ENCODE data around the gene KRTAP2-3. TPM values are rescaled to one million over a fixed set of nuclear protein-coding genes. Genes with fewer than 3 reads are reported as not detected.
"Not testable (repeated sequence)": the region's sequence is repeated elsewhere in the genome, so short reads cannot be mapped to it uniquely, and the experiment has no call there.

Gene KRTAP2-3
- total and polyA plus RNA-seq, 5 donors from 2014 or later, result not detected

GRCh38 chr17:41040783-41041571 lies 18.9 kb downstream of the KRTAP2-3 start, which contains the start of gene KRTAP1-1:
TSS of gene KRTAP1-1 (minus strand) at chr17:41041450. CDS start at chr17:41041397, 53 bp downstream.
- H3K9me3 ChIP-seq (ENCODE audit: control insufficient read depth in 2 of 2, low read length in 2 of 2); H3K4me3 Mint-ChIP-seq; H3K4me1 ChIP-seq (ENCODE audit: control insufficient read depth, insufficient read depth, low read length, poor library complexity, severe bottlenecking); DNase-seq; H3K36me3 ChIP-seq (ENCODE audit: control insufficient read depth, insufficient read depth, low read length); H3K4me1 Mint-ChIP-seq; H3K27ac Mint-ChIP-seq; ATAC-seq (ENCODE audit: low read depth in 2 of 2); H3K27ac ChIP-seq (ENCODE audit: insufficient read depth, low read length, poor library complexity, severe bottlenecking); H3K4me3 ChIP-seq (ENCODE audit: low read depth, low read length); H3K9me3 Mint-ChIP-seq; H3K36me3 Mint-ChIP-seq: not testable (repeated sequence)
- H3K27me3 ChIP-seq (ENCODE audit: control insufficient read depth, insufficient read depth, low read length), result peaks cover 12% of the 10 kb centered on the region
- peaks cover 41% of the 10 kb centered on the region for H3K27me3 Mint-ChIP-seq

- no peak for DNase-seq
- Histone ChIP-seq H3K27ac (ENCODE audit: insufficient read depth, low read length, poor library complexity, severe bottlenecking) (no peak overlapping the region), H3K36me3 (ENCODE audit: control insufficient read depth, insufficient read depth, low read length) (no peaks in the 10 kb centered on the region), H3K4me3 (ENCODE audit: low read depth, low read length) (no peak overlapping the region), H3K27me3 (ENCODE audit: control insufficient read depth, insufficient read depth, low read length) (peaks cover 7% of the 10 kb centered on the region), H3K4me1 (ENCODE audit: control insufficient read depth, insufficient read depth, low read length, poor library complexity, severe bottlenecking) (no peaks in the 10 kb centered on the region), H3K9me3 (ENCODE audit: control insufficient read depth in 2 of 2, low read length in 2 of 2) (peaks cover 0 to 2% of the 10 kb centered on the region in 2 experiments)
- Mint-ChIP-seq H3K36me3 (no peaks in the 10 kb centered on the region), H3K9me3 (peaks cover 0 to 1% (median 0%) of the 10 kb centered on the region in 7 donors), H3K4me3 (no peak overlapping the region), H3K27ac (no peak overlapping the region), H3K4me1 (no peaks in the 10 kb centered on the region), H3K27me3 (peaks cover 29% of the 10 kb centered on the region)
- no peak for ATAC-seq (ENCODE audit: low read depth in 2 of 2)
These were observed 22.0 kb downstream of the KRTAP2-3 start for GRCh38 chr17:41037853-41038350.

GRCh38 chr17:41034346-41034935 lies 25.5 kb downstream of the KRTAP2-3 start, which contains the start of gene KRTAP1-3:
TSS of gene KRTAP1-3 (minus strand) at chr17:41034874. CDS start at chr17:41034821, 53 bp downstream.
- not testable (repeated sequence) for H3K9me3 ChIP-seq (ENCODE audit: control insufficient read depth in 2 of 2, low read length in 2 of 2); H3K27ac Mint-ChIP-seq; H3K36me3 Mint-ChIP-seq; H3K4me3 Mint-ChIP-seq; H3K4me3 ChIP-seq (ENCODE audit: low read depth, low read length); H3K4me1 Mint-ChIP-seq; H3K27ac ChIP-seq (ENCODE audit: insufficient read depth, low read length, poor library complexity, severe bottlenecking); H3K9me3 Mint-ChIP-seq; H3K4me1 ChIP-seq (ENCODE audit: control insufficient read depth, insufficient read depth, low read length, poor library complexity, severe bottlenecking); ATAC-seq (ENCODE audit: low read depth in 2 of 2); H3K27me3 ChIP-seq (ENCODE audit: control insufficient read depth, insufficient read depth, low read length); H3K36me3 ChIP-seq (ENCODE audit: control insufficient read depth, insufficient read depth, low read length); DNase-seq
- H3K27me3 Mint-ChIP-seq, result peaks cover 29% of the 10 kb centered on the region

- no peak for ATAC-seq (ENCODE audit: low read depth in 2 of 2)
- H3K9me3 ChIP-seq (ENCODE audit: control insufficient read depth in 2 of 2, low read length in 2 of 2), result no peaks in the 10 kb centered on the region
These were observed 30.2 kb downstream of the KRTAP2-3 start, which contains the start of gene KRTAP1-4 for GRCh38 chr17:41029633-41030245. TSS of gene KRTAP1-4 (minus strand) at chr17:41030195. CDS start at chr17:41030078, 117 bp downstream.

GRCh38 chr17:41026715-41027471 lies 33.0 kb downstream of the KRTAP2-3 start, which contains the start of gene KRTAP1-5:
TSS of gene KRTAP1-5 (minus strand) at chr17:41027208. CDS start at chr17:41027155, 53 bp downstream.
- Histone ChIP-seq H3K4me3 (ENCODE audit: low read depth, low read length) (no peak within 1 kb of the TSS), H3K36me3 (ENCODE audit: control insufficient read depth, insufficient read depth, low read length) (no peaks in the 10 kb centered on the region), H3K27ac (ENCODE audit: insufficient read depth, low read length, poor library complexity, severe bottlenecking) (no peak within 1 kb of the TSS), H3K4me1 (ENCODE audit: control insufficient read depth, insufficient read depth, low read length, poor library complexity, severe bottlenecking) (no peaks in the 10 kb centered on the region), H3K9me3 (ENCODE audit: control insufficient read depth in 2 of 2, low read length in 2 of 2) (no peaks in the 10 kb centered on the region), H3K27me3 (ENCODE audit: control insufficient read depth, insufficient read depth, low read length) (peaks cover 2% of the 10 kb centered on the region)
- no peak within 1 kb of the TSS for H3K4me3 Mint-ChIP-seq
- no peaks in the 10 kb centered on the region for H3K36me3 Mint-ChIP-seq
- no peak within 1 kb of the TSS for H3K27ac Mint-ChIP-seq
- H3K9me3 Mint-ChIP-seq, result peaks cover 0 to 1% (median 0%) of the 10 kb centered on the region in 7 donors
- peaks cover 40% of the 10 kb centered on the region for H3K27me3 Mint-ChIP-seq
- no peak for ATAC-seq (ENCODE audit: low read depth in 2 of 2)
- no peaks in the 10 kb centered on the region for H3K4me1 Mint-ChIP-seq
- DNase-seq, result no peak

More at GRCh38 chr17:41029633-41030245, 30.2 kb downstream of the KRTAP2-3 start, which contains the start of gene KRTAP1-4:
- no peak within 1 kb of the TSS for H3K4me3 ChIP-seq (ENCODE audit: low read depth, low read length)
- H3K36me3 ChIP-seq (ENCODE audit: control insufficient read depth, insufficient read depth, low read length), result no peaks in the 10 kb centered on the region
- H3K27ac Mint-ChIP-seq, result no peak within 1 kb of the TSS
- no peak within 1 kb of the TSS for H3K27ac ChIP-seq (ENCODE audit: insufficient read depth, low read length, poor library complexity, severe bottlenecking)
- H3K4me1 Mint-ChIP-seq, result no peaks in the 10 kb centered on the region
- peaks cover 40% of the 10 kb centered on the region for H3K27me3 Mint-ChIP-seq
- H3K4me3 Mint-ChIP-seq, result no peak within 1 kb of the TSS
- H3K27me3 ChIP-seq (ENCODE audit: control insufficient read depth, insufficient read depth, low read length), result no peaks in the 10 kb centered on the region
- H3K9me3 Mint-ChIP-seq, result peaks cover 0 to 1% (median 0%) of the 10 kb centered on the region in 7 donors
- H3K36me3 Mint-ChIP-seq, result no peaks in the 10 kb centered on the region
- no peak for DNase-seq
- no peaks in the 10 kb centered on the region for H3K4me1 ChIP-seq (ENCODE audit: control insufficient read depth, insufficient read depth, low read length, poor library complexity, severe bottlenecking)

GRCh38 chr17:41024697-41025096 lies 35.2 kb downstream of the KRTAP2-3 start:
- H3K4me3 Mint-ChIP-seq, result no peak overlapping the region
- peaks cover 9% of the 10 kb centered on the region for H3K27me3 ChIP-seq (ENCODE audit: control insufficient read depth, insufficient read depth, low read length)
- peaks cover 29% of the 10 kb centered on the region for H3K27me3 Mint-ChIP-seq
- DNase-seq (no peak), ATAC-seq (ENCODE audit: low read depth in 2 of 2) (no peak)
- no peak overlapping the region for H3K27ac Mint-ChIP-seq
- H3K4me1 ChIP-seq (ENCODE audit: control insufficient read depth, insufficient read depth, low read length, poor library complexity, severe bottlenecking), result no peaks in the 10 kb centered on the region
- peaks cover 0 to 1% (median 0%) of the 10 kb centered on the region in 7 donors for H3K9me3 Mint-ChIP-seq
- no peaks in the 10 kb centered on the region for H3K4me1 Mint-ChIP-seq
- no peaks in the 10 kb centered on the region for H3K36me3 ChIP-seq (ENCODE audit: control insufficient read depth, insufficient read depth, low read length)
- H3K9me3 ChIP-seq (ENCODE audit: control insufficient read depth in 2 of 2, low read length in 2 of 2), result no peaks in the 10 kb centered on the region
- no peaks in the 10 kb centered on the region for H3K36me3 Mint-ChIP-seq
- H3K27ac ChIP-seq (ENCODE audit: insufficient read depth, low read length, poor library complexity, severe bottlenecking), result no peak overlapping the region
- no peak overlapping the region for H3K4me3 ChIP-seq (ENCODE audit: low read depth, low read length)

- ATAC-seq (ENCODE audit: low read depth in 2 of 2) (no peak), DNase-seq (no peak)
- H3K27me3 ChIP-seq (ENCODE audit: control insufficient read depth, insufficient read depth, low read length), result peaks cover 16% of the 10 kb centered on the region
- Mint-ChIP-seq H3K27me3 (peaks cover 16% of the 10 kb centered on the region), H3K36me3 (no peaks in the 10 kb centered on the region), H3K27ac (no peak overlapping the region), H3K9me3 (peaks cover 0 to 1% (median 0%) of the 10 kb centered on the region in 7 donors), H3K4me3 (no peak overlapping the region), H3K4me1 (no peaks in the 10 kb centered on the region)
- no peak overlapping the region for H3K27ac ChIP-seq (ENCODE audit: insufficient read depth, low read length, poor library complexity, severe bottlenecking)
- no peaks in the 10 kb centered on the region for H3K4me1 ChIP-seq (ENCODE audit: control insufficient read depth, insufficient read depth, low read length, poor library complexity, severe bottlenecking)
- H3K4me3 ChIP-seq (ENCODE audit: low read depth, low read length), result no peak overlapping the region
- H3K9me3 ChIP-seq (ENCODE audit: control insufficient read depth in 2 of 2, low read length in 2 of 2), result no peaks in the 10 kb centered on the region
- no peaks in the 10 kb centered on the region for H3K36me3 ChIP-seq (ENCODE audit: control insufficient read depth, insufficient read depth, low read length)
These were observed 39.6 kb downstream of the KRTAP2-3 start for GRCh38 chr17:41020336-41020735.

Measured in CD4-positive, CD25-positive, alpha-beta regulatory T cell (primary cell).